Adipocyte (in vitro differentiated cells): ENCODE results near the gene R3HDML.

Source experiments
- DNase-seq: peaks from one replicate; pipeline ENCODE4 v3.0.0-alpha.2; 2015; ENCODE audit warnings: low read depth
- H3K27me3 ChIP-seq: replicated peaks from 2 replicates; pipeline ENCODE4 v1.7.0; 2013; ENCODE audit warnings: mild to moderate bottlenecking, low read length, moderate library complexity; ENCODE audit not compliant: control insufficient read depth, insufficient read depth
- H3K36me3 ChIP-seq: 2 replicates; pipeline ENCODE4 v1.7.0; 2013; ENCODE audit warnings: low read length, mild to moderate bottlenecking, moderate library complexity; ENCODE audit not compliant: control insufficient read depth, insufficient read depth, severe bottlenecking
- H3K4me1 ChIP-seq: 2 replicates; pipeline ENCODE4 v1.7.0; 2013; ENCODE audit warnings: mild to moderate bottlenecking, low read length, moderate library complexity; ENCODE audit not compliant: control insufficient read depth, insufficient read depth
- H3K4me3 ChIP-seq: 2 replicates; pipeline ENCODE4 v1.7.0; 2013; ENCODE audit warnings: mild to moderate bottlenecking, low read length, moderate library complexity
- H3K9ac ChIP-seq: 2 replicates; pipeline ENCODE4 v1.7.0; 2013; ENCODE audit warnings: mild to moderate bottlenecking, low read length, moderate library complexity
- H3K9me3 ChIP-seq: 2 replicates; pipeline ENCODE4 v1.7.0; 2013; ENCODE audit warnings: mild to moderate bottlenecking, low read length, moderate library complexity; ENCODE audit not compliant: control insufficient read depth

Gene R3HDML

DNA sequence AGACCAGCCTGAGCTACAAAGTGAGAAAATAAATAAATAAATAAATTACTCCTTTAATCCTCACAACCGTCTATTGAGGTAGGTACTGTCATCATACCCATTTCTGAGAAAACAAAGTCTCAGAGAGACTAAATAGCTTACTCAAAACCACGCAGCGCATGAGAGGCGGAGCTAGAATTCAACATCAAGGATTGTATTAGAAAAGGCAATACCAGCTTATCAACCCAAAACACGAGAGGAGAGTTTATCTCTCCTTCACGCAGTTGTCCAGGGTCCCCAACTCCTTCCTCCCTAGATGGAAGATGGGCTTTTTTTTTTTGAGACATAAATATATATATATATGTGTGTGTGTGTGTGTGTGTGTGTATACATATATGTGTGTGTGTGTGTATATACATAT lies 30.9 kb downstream of the R3HDML start:
- H3K36me3 ChIP-seq, result no peaks in the 10 kb centered on the region
- no peak for DNase-seq
- no peak overlapping the region for H3K9ac ChIP-seq
- H3K9me3 ChIP-seq, result no peaks in the 10 kb centered on the region
- H3K4me1 ChIP-seq, result no peaks in the 10 kb centered on the region
- H3K27me3 ChIP-seq, result peaks cover 8% of the 10 kb centered on the region
- H3K4me3 ChIP-seq, result no peak overlapping the region

DNA sequence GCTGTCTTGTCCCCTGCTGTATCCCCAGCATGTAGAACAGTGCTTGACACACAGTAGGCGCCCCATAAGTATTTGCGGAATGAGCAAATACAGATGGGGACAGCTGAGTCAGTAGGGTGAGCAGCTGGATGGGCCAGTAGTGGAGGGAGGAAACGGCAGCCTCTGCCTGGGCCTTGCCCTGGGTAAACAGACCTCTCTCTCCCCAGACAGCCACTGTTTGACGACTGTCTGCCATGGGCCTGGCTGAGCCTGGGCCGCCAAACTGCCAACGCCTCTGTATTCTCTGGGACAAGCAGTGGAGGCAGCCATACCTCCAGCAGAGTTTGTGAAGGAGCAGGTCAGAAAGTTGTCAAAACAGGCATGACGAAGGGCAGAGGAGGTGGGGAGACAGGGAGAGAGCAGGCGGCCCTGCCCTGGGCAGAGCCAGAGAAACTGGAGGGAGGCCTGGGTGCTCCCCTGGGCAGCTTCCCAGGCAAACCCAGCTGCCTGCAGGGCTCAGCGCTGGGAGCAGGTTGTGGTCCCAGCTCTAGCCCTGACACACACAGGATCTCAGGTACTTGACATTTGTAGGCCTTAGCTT lies 33.9 kb downstream of the R3HDML start:
- H3K4me3 ChIP-seq, result no peak overlapping the region
- no peak overlapping the region for H3K9ac ChIP-seq
- H3K27me3 ChIP-seq, result peaks cover 13% of the 10 kb centered on the region
- no peaks in the 10 kb centered on the region for H3K36me3 ChIP-seq
- H3K4me1 ChIP-seq, result no peaks in the 10 kb centered on the region
- no peak for DNase-seq
- H3K9me3 ChIP-seq, result no peaks in the 10 kb centered on the region

DNA sequence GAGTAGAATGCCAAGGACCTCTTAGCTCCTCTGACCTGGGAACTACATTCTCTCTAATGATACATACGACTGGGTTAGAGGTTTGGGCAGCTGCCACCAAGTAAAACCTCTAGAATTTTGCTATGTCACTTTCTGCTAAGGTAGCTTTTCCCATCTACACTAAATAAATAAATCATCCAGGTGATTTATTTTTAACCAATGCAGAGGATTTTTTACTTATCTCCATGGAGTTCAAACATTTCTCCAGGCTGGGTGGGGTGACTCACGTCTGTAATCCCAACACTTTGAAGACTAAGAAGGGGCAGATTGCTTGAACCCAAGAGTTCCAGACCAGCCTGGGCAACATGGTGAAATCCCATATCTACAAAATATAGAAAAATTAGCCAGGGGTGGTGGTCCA lies 45.8 kb downstream of the R3HDML start:
- no peak for DNase-seq
- no peaks in the 10 kb centered on the region for H3K9me3 ChIP-seq
- H3K9ac ChIP-seq, result no peak overlapping the region
- no peaks in the 10 kb centered on the region for H3K36me3 ChIP-seq
- peaks cover 9% of the 10 kb centered on the region for H3K4me1 ChIP-seq
- no peak overlapping the region for H3K4me3 ChIP-seq
- H3K27me3 ChIP-seq, result peaks cover 11% of the 10 kb centered on the region

DNA sequence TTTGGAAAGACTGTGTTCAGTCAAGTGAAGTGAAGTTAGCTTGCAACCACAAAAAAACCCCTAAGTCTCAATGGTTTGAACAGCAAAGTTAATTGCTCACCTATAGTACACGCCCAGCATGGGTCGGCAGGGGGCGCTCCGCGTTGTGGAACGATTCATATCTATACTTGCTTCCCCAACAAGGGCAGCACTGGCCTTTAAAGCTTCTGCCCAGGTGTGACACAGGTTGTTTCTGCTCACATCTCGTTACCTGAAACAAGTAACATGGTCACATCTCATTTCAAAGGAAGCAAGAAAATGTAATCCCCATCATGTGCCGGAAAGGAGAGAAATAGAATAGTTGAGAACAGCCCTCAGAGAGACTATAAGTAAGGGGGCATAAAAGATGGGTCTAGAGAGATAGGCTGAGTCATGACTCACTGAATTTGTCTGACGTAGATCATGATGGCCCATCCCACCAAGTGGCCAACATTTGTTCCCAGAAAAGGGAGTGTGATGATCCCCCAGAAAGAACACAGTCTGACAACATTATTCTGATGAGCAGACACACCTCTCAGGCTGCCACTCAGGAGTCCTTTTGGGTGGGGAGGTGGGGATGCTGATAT lies 47.7 kb downstream of the R3HDML start:
- DNase-seq, result peak; percentile 84
- Histone ChIP-seq H3K27me3 (peaks cover 15% of the 10 kb centered on the region), H3K9me3 (no peaks in the 10 kb centered on the region), H3K36me3 (no peaks in the 10 kb centered on the region), H3K9ac (no peak overlapping the region), H3K4me3 (no peak overlapping the region), H3K4me1 (peaks cover 14% of the 10 kb centered on the region)

DNA sequence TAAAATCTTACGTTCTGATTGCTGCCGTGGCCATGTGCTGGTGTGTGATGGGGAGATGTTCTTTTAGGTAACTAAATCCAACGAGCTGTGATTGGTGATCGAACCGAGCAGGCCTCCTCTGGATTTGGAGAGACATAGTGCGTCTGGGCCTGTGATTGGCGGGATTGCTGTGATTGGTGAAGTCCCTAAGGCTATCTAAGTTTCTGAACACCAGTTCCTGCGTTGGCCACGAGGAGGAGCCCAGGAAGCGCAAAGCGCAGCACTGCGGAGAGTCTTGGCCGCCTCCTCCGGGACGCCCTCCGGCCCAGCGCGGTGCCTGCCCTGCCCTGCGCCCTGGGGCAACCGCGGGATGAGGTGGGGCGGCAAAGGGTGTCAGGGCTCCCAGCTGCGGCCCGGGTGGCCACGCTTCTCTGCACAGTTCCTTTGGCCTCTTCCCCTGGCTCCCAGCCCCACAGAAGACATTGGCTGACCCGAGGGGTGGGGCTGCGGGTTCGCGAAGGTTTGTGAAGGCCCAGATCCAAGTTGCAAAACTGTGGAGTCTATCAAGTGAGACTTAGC lies 51.7 kb downstream of the R3HDML start:
- H3K9me3 ChIP-seq, result no peaks in the 10 kb centered on the region
- H3K9ac ChIP-seq, result peak overlapping the region; percentile 44
- H3K36me3 ChIP-seq, result no peaks in the 10 kb centered on the region
- peak; percentile 83 for DNase-seq
- no peak overlapping the region for H3K4me3 ChIP-seq
- peaks cover 12% of the 10 kb centered on the region for H3K27me3 ChIP-seq
- H3K4me1 ChIP-seq, result peaks cover 14% of the 10 kb centered on the region

DNA sequence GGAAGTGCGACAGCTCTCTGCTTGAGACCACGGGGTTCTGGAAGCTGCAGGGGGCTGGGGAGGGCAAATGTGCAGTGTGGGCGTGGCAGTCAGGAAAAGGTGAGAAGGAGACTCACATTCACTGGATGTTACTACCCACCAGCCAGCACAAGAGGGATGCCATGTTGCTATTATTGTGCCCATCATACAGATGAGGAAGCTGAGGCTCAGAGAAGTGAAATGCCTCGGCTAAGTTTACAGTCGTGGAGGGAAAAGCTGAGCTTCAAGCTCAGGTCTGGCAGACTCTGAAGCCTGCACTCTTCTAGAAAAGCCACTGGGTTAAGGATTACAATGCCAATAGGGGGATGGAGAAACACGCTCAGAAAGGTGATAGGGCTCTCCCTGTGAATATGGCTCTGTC lies 53.0 kb downstream of the R3HDML start:
- Histone ChIP-seq H3K27me3 (peaks cover 12% of the 10 kb centered on the region), H3K9ac (no peak overlapping the region), H3K36me3 (no peaks in the 10 kb centered on the region), H3K4me1 (peaks cover 20% of the 10 kb centered on the region), H3K9me3 (no peaks in the 10 kb centered on the region), H3K4me3 (no peak overlapping the region)
- DNase-seq, result no peak

DNA sequence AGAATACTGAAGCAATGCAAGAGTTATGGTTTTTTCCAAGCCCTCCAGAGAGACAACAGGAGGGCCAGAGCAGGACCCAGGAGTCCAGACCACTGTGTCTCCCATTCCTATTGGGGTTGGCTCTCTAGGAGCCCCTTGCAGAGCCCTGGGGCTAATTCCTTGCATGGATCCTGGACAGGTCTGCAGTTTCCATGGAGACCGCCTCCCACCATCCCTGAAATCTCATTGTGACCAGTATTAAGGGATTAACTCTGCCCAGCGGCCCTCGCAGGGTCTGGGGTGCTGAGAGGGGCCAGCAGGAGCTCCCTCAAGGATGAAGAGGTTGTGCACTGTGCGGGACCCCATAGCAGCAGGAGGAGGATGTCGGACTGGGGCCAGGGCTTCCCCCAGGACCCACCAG lies 53.4 kb downstream of the R3HDML start:
- H3K9ac ChIP-seq, result no peak overlapping the region
- H3K4me3 ChIP-seq, result no peak overlapping the region
- no peak for DNase-seq
- peaks cover 20% of the 10 kb centered on the region for H3K4me1 ChIP-seq
- no peaks in the 10 kb centered on the region for H3K9me3 ChIP-seq
- H3K36me3 ChIP-seq, result no peaks in the 10 kb centered on the region
- H3K27me3 ChIP-seq, result peaks cover 16% of the 10 kb centered on the region

DNA sequence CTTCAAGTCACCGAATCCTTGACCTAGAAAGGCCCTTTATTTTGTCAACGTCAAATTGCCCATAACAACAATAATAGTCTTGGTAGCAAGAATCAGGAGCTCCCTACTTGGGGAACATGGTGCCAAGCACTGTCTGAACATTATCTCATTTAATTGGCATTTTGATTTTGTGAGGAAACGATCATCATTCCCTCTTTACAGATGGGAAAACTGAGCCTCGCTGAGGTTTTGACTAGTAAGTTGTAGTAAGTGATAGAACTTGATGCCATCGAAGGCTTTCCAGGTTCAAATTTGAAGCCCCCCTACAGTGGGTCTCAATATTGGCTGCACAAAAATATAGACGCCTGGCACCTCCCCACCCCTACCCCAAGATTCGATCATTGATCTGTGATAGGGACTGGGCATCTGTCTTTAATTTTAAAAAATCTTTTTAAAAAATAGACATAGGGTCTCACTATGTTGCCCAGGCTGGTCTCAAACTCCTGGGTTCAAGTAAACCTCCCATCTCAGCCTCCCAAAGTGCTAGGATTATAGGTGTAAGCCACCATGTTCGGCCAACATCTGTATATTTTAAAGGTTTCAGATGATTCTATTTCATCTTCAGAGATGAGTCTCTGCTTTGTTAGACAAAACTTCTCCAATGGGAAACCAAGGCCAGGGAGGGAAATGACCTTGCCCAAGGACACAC lies 55.4 kb downstream of the R3HDML start:
- no peaks in the 10 kb centered on the region for H3K36me3 ChIP-seq
- H3K9me3 ChIP-seq, result no peaks in the 10 kb centered on the region
- no peak for DNase-seq
- peaks cover 20% of the 10 kb centered on the region for H3K4me1 ChIP-seq
- H3K27me3 ChIP-seq, result peaks cover 28% of the 10 kb centered on the region
- no peak overlapping the region for H3K4me3 ChIP-seq
- no peak overlapping the region for H3K9ac ChIP-seq

DNA sequence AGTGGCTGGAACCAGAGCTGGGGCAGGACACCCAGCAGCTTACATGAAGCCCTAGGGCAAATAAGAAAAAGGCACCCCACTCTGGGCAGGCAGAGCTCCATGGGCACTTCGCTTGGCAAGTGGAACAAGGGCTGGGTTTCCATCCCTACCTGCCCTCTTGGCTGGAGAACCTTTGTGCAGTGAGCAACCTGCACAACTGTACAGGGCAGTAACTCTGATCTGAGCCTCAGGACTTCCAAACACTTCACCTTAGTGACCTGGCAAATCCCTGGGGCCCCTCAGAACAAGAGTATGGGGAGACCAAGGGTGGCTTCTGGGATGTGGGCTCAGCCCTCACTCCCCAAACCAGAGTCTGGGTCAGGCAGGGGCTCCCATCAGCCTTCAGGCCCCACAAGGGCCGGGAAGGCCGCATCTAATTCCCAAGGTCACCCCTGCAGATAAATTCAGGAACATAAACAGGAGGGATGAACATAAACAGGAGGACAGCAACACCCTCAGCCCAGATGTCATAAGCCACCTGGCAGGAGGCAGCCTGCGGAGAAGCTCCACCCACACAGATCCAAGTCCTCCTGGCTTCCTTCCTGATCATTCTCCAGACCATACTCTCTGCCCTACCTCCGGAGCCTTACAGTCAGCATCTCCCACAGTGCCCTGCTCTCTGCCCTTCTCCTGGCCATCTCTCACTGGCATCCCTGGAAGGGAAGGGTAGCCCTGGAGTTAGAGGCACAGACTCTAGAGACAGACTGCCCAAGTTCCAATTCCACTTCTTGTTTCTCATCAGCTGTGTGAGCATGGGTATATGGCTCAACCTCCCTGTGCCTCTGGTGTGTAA lies 56.1 kb downstream of the R3HDML start:
- no peak overlapping the region for H3K9ac ChIP-seq
- no peaks in the 10 kb centered on the region for H3K9me3 ChIP-seq
- no peak for DNase-seq
- H3K36me3 ChIP-seq, result no peaks in the 10 kb centered on the region
- H3K4me3 ChIP-seq, result no peak overlapping the region
- peaks cover 20% of the 10 kb centered on the region for H3K4me1 ChIP-seq
- H3K27me3 ChIP-seq, result peaks cover 29% of the 10 kb centered on the region

DNA sequence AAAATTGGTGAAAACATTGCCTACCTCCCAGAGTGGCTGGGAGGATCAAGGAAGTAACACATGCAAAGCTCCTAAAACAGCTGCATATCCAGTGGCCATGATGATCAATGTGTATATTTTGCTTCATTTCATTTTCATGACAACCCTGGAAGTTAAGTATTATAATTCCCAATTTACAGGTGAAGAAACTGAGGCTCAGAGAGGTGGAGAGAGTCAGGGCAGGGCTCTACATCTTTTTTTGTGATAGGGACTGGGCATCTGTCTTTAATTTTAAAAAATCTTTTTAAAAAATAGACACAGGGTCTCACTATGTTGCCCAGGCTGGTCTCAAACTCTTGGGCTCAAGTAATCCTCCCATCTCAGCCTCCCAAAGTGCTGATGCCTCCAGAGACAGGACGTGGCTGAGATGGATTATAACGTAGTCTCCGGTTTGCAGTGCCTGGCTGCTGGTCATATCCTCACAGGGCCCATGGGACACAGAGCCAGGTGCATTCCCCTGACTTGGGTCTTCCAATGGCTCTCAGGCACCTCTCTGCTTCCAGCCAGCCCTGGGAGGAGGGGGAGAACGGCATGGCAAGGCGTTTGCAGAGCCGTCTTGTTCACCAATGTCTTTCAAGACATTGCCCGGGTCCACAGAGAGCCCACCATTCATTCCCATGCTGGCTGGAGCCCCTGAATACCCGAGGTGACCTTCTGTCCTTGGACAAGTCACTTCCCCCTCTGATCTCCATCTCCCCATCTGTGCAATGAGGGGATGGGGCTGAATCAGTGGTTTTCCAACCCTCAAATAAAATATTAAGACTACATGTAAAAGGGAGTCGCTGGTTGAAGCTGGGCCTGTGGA lies 57.0 kb downstream of the R3HDML start:
- Histone ChIP-seq H3K4me1 (peaks cover 15% of the 10 kb centered on the region), H3K9ac (no peak overlapping the region), H3K36me3 (no peaks in the 10 kb centered on the region), H3K9me3 (peaks cover 2% of the 10 kb centered on the region), H3K27me3 (peaks cover 35% of the 10 kb centered on the region), H3K4me3 (no peak overlapping the region)
- no peak for DNase-seq
